ENCODE data around the gene TAOK1.

Gene TAOK1

GRCh38 chr17:29597361-29598172 lies 207.4 kb downstream of the TAOK1 start:
- no peak for DNase-seq

Data from central memory CD4-positive, alpha-beta T cell (primary cell).